Neural cell (in vitro differentiated cells): ENCODE data around the gene ATXN7L3. TPM values are rescaled to one million over a fixed set of nuclear protein-coding genes. Genes with fewer than 3 reads are reported as not detected.
A peak's percentile ranks its signal among the peaks of the same experiment; 100 is the strongest.

Experiments
- H2AFZ ChIP-seq: fragments of 200-600, 300-800 bp; sonication (generic), shearing (Covaris generic); 2 replicates; pipeline ENCODE4 v1.6.0; 2014; ENCODE audit warnings: low read depth, mild to moderate bottlenecking, antibody characterized with exemption, low read length, moderate library complexity
- H3F3A ChIP-seq: fragments of 200-600 bp; shearing (Covaris generic); 2 replicates; pipeline ENCODE4 v1.6.1; 2016; ENCODE audit warnings: mild to moderate bottlenecking, moderate library complexity, mixed read lengths, antibody characterized with exemption, low read length; ENCODE audit not compliant: insufficient read depth, poor library complexity, severe bottlenecking
- H3K27ac ChIP-seq: fragments of 200-600, 300-800 bp; sonication (generic), shearing (Covaris generic); 2 replicates; pipeline ENCODE4 v1.5.1; 2014; ENCODE audit warnings: mild to moderate bottlenecking, low read length, moderate library complexity
- H3K27me3 ChIP-seq: fragments of 300-800, 200-600 bp; sonication (generic), shearing (Covaris generic); 2 replicates; pipeline ENCODE4 v1.6.0; 2014; ENCODE audit warnings: mild to moderate bottlenecking, low read depth, low read length, moderate library complexity; ENCODE audit not compliant: insufficient read depth
- H3K36me3 ChIP-seq: fragments of 300-800, 200-600 bp; sonication (generic), shearing (Covaris generic); 2 replicates; pipeline ENCODE4 v1.5.1; 2014; ENCODE audit warnings: mild to moderate bottlenecking, antibody characterized with exemption, low read length, moderate library complexity; ENCODE audit not compliant: insufficient read depth
- H3K4me2 ChIP-seq: fragments of 300-800, 200-600 bp; sonication (generic), shearing (Covaris generic); 2 replicates; pipeline ENCODE4 v1.6.0; 2014; ENCODE audit warnings: mild to moderate bottlenecking, low read length
- H3K4me3 ChIP-seq: fragments of 300-800, 200-600 bp; sonication (generic), shearing (Covaris generic); 2 replicates; pipeline ENCODE4 v1.5.1; 2014; ENCODE audit warnings: mild to moderate bottlenecking, low read length, moderate library complexity
- H3K79me2 ChIP-seq: fragments of 200-600 bp; shearing (Covaris generic); replicated peaks from 2 replicates; pipeline ENCODE4 v1.6.0; 2014; ENCODE audit warnings: mild to moderate bottlenecking, low read length, moderate library complexity; ENCODE audit not compliant: insufficient read depth
- H3K9ac ChIP-seq: fragments of 300-800, 200-600 bp; sonication (generic), shearing (Covaris generic); 2 replicates; pipeline ENCODE4 v1.6.1; 2016; ENCODE audit warnings: mild to moderate bottlenecking, low read length, mixed read lengths
- H3K9me2 ChIP-seq: fragments of 200-600 bp; shearing (Covaris generic); 2 replicates; pipeline ENCODE4 v1.6.1; 2016; ENCODE audit warnings: mild to moderate bottlenecking, low read length, mixed read lengths; ENCODE audit not compliant: insufficient read depth
- H3K9me3 ChIP-seq: fragments of 200-600, 300-800 bp; sonication (generic), shearing (Covaris generic); 2 replicates; pipeline ENCODE4 v1.6.1; 2016; ENCODE audit warnings: mild to moderate bottlenecking, mixed run types, low read length, moderate library complexity, mixed read lengths
- H4K20me1 ChIP-seq: fragments of 200-600 bp; shearing (Covaris generic); 2 replicates; pipeline ENCODE4 v1.6.1; 2016; ENCODE audit warnings: mild to moderate bottlenecking, mixed run types; ENCODE audit not compliant: insufficient read depth
- EP300 ChIP-seq: fragments of 450-650 bp; conservative IDR thresholded peaks from 2 replicates; pipeline ENCODE4 v1.6.1; 2014; ENCODE audit warnings: antibody characterized with exemption, mild to moderate bottlenecking, moderate library complexity; ENCODE audit not compliant: poor library complexity, severe bottlenecking
- EZH2 ChIP-seq: fragments of 200-600, 300-800 bp; shearing (Covaris generic), sonication (generic); IDR thresholded peaks from 2 replicates; pipeline ENCODE4 v1.6.1; 2014; ENCODE audit warnings: antibody characterized with exemption, low read length, borderline replicate concordance, mild to moderate bottlenecking; ENCODE audit not compliant: insufficient read depth, poor library complexity, severe bottlenecking
- MXI1 ChIP-seq: fragments of 450-650 bp; conservative IDR thresholded peaks from 2 replicates; pipeline ENCODE4 v1.6.1; 2014; ENCODE audit warnings: antibody characterized with exemption, mild to moderate bottlenecking; ENCODE audit not compliant: poor library complexity, severe bottlenecking
- POLR2AphosphoS5 ChIP-seq: IDR thresholded peaks from 2 replicates; pipeline ENCODE4 v1.6.1; 2012
- RAD21 ChIP-seq: fragments of 450-650 bp; conservative IDR thresholded peaks from 2 replicates; pipeline ENCODE4 v1.6.1; 2014; ENCODE audit warnings: antibody characterized with exemption, mild to moderate bottlenecking, moderate library complexity
- SMC3 ChIP-seq: fragments of 450-650 bp; conservative IDR thresholded peaks from 2 replicates; pipeline ENCODE4 v1.6.1; 2014; ENCODE audit warnings: antibody characterized with exemption, mild to moderate bottlenecking, moderate library complexity; ENCODE audit not compliant: poor library complexity
- TAF1 ChIP-seq: IDR thresholded peaks from 2 replicates; pipeline ENCODE4 v1.6.1; 2012; ENCODE audit warnings: low read depth
- polyA plus RNA-seq: library from polyadenylated mRNA; depleted of rRNA; stranded (reverse); fragments of >200 nt; gene quantifications from 2 replicates; pipeline ENCODE4 v1.2.3, GENCODE V29; 2014
- TF ChIP-seq, protein P1 (sequence below): IDR thresholded peaks from 2 replicates; pipeline ENCODE4 v1.6.1; 2012; ENCODE audit warnings: borderline replicate concordance
- TF ChIP-seq, protein P2 (sequence below): fragments of 450-650 bp; IDR thresholded peaks from 2 replicates; pipeline ENCODE4 v1.5.1; 2014; ENCODE audit warnings: antibody characterized with exemption, mild to moderate bottlenecking, moderate library complexity; ENCODE audit not compliant: poor library complexity, severe bottlenecking

ATXN7L3 gene
- polyA plus RNA-seq, 1 donor from 2014 or later = 97.2 TPM

DNA sequence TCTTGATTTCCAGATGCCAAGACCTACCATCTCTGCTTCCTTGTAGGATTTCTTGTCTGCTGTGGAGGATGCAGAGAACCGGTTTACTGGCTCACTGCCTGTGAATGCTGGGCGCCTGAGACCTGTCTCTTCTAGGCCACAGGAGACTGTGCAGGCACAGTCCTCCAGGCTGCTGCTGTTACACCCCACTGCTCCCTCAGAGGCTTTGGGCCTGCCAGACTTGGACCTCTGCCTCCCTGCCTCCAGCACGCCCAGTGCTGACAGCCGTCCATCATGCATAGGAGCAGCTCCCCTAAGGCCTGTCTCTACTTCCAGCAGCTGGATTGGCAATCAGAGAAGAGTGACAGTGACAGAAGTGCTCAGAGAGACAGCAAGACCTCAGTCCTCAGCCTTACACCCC is 51.9 kb downstream of the ATXN7L3 start:
- H3K27me3 ChIP-seq = no peaks in the 10 kb centered on the region
- H3K9me3 ChIP-seq = no peaks in the 10 kb centered on the region
- no peak overlapping the region for H3K27ac ChIP-seq
- no peak overlapping the region for H3K4me2 ChIP-seq
- no peaks in the 10 kb centered on the region for H3K36me3 ChIP-seq
- H2AFZ ChIP-seq = no peak overlapping the region
- no peak overlapping the region for H3K9ac ChIP-seq
- H3K9me2 ChIP-seq = no peaks in the 10 kb centered on the region
- no peaks in the 10 kb centered on the region for H3F3A ChIP-seq
- no peak overlapping the region for H3K4me3 ChIP-seq
- H4K20me1 ChIP-seq = no peaks in the 10 kb centered on the region
- TF ChIP-seq RAD21 (no peak), TAF1 (no peak)
- TF ChIP-seq, protein P1, sequence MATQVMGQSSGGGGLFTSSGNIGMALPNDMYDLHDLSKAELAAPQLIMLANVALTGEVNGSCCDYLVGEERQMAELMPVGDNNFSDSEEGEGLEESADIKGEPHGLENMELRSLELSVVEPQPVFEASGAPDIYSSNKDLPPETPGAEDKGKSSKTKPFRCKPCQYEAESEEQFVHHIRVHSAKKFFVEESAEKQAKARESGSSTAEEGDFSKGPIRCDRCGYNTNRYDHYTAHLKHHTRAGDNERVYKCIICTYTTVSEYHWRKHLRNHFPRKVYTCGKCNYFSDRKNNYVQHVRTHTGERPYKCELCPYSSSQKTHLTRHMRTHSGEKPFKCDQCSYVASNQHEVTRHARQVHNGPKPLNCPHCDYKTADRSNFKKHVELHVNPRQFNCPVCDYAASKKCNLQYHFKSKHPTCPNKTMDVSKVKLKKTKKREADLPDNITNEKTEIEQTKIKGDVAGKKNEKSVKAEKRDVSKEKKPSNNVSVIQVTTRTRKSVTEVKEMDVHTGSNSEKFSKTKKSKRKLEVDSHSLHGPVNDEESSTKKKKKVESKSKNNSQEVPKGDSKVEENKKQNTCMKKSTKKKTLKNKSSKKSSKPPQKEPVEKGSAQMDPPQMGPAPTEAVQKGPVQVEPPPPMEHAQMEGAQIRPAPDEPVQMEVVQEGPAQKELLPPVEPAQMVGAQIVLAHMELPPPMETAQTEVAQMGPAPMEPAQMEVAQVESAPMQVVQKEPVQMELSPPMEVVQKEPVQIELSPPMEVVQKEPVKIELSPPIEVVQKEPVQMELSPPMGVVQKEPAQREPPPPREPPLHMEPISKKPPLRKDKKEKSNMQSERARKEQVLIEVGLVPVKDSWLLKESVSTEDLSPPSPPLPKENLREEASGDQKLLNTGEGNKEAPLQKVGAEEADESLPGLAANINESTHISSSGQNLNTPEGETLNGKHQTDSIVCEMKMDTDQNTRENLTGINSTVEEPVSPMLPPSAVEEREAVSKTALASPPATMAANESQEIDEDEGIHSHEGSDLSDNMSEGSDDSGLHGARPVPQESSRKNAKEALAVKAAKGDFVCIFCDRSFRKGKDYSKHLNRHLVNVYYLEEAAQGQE = no peak
- H3K79me2 ChIP-seq = no peaks in the 10 kb centered on the region

DNA sequence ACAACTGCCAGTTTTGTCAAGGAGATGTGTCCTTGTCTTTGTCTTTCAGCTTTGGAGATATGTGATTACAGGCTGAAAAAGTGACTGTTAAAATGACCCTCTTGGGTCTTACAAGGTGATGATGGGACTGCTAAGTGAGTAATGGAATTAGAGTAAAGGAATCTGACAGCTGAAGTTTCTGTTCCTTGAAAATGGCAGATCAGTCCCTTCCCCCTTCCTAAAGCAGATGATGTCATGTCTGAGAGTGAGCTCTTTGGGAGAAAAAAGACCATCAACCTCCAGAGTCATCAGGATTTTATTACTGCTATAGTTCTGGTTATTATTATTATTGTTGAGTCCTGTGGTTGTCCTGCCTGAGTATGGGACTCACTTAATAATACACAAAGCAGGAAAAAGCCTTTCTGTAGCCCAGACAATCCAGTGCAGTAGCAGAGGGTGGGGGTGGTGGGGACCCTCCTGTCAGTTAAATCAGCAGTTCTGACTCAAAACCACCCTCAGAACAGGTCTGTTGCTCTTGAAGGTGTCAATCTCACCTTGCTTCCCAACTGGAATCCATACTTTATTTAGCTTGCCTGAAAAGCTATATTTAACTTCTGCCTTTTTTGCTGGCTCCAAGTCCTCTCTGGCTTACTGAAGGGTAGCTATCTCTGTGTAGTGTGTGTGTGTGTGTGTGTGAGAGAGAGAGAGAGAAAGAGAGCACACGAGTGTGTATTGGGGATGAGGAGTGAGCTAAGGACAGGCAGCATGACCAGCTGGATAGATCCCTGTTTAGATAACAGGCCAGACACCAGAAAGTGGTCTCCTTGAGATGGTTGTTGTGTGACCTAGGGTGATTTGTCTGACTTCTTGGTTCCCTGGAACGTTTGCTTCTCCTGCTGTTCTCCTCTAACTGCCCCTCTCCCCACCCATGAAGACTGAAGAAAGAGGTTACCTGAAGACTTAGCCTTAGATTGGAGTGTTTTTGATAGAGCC is 53.0 kb downstream of the ATXN7L3 start:
- Histone ChIP-seq H3K9ac (no peak overlapping the region), H3K4me3 (no peak overlapping the region), H4K20me1 (no peaks in the 10 kb centered on the region), H3K27ac (peak overlapping the region; percentile 51), H3K9me2 (no peaks in the 10 kb centered on the region), H3K79me2 (no peaks in the 10 kb centered on the region), H3K27me3 (no peaks in the 10 kb centered on the region), H3K36me3 (no peaks in the 10 kb centered on the region), H2AFZ (no peak overlapping the region), H3K4me2 (no peak overlapping the region), H3K9me3 (no peaks in the 10 kb centered on the region), H3F3A (no peaks in the 10 kb centered on the region)
- TF ChIP-seq EP300 (no peak), RAD21 (no peak), SMC3 (no peak), EZH2 (no peak), POLR2AphosphoS5 (no peak), TAF1 (no peak), MXI1 (no peak)
- TF ChIP-seq, protein P1 = no peak
- TF ChIP-seq, protein P2, sequence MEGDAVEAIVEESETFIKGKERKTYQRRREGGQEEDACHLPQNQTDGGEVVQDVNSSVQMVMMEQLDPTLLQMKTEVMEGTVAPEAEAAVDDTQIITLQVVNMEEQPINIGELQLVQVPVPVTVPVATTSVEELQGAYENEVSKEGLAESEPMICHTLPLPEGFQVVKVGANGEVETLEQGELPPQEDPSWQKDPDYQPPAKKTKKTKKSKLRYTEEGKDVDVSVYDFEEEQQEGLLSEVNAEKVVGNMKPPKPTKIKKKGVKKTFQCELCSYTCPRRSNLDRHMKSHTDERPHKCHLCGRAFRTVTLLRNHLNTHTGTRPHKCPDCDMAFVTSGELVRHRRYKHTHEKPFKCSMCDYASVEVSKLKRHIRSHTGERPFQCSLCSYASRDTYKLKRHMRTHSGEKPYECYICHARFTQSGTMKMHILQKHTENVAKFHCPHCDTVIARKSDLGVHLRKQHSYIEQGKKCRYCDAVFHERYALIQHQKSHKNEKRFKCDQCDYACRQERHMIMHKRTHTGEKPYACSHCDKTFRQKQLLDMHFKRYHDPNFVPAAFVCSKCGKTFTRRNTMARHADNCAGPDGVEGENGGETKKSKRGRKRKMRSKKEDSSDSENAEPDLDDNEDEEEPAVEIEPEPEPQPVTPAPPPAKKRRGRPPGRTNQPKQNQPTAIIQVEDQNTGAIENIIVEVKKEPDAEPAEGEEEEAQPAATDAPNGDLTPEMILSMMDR = no peak
